CD14-positive monocyte (primary cell): Measurements from ENCODE around the gene BACE2. TPM values are rescaled to one million over a fixed set of nuclear protein-coding genes. Genes with fewer than 3 reads are reported as not detected.

Source experiments
- DNase-seq, 3 donors: peaks; one replicate each; pipeline ENCODE4 v3.0.0-alpha.2; 2011 to 2022
- H2AFZ ChIP-seq: 2 replicates; pipeline ENCODE4 v1.6.0; 2012; ENCODE audit warnings: mild to moderate bottlenecking, low read depth, low read length, inconsistent platforms; ENCODE audit not compliant: insufficient read depth, poor library complexity, severe bottlenecking
- H3K27ac ChIP-seq, 2 donors: 1 replicate in 1 of 2; 2 replicates in 1 of 2; pipeline ENCODE4 v1.5.1; 2012 to 2013; ENCODE audit warnings: low read length in 2 of 2, control low read depth in 1 of 2, inconsistent platforms in 1 of 2, low read depth in 1 of 2, mild to moderate bottlenecking in 1 of 2
- H3K27me3 ChIP-seq, 2 donors: one replicate each; pipeline versions ENCODE4 v1.6.0 to v1.6.1; 2011 to 2013; ENCODE audit warnings: low read length in 2 of 2; ENCODE audit not compliant: control insufficient read depth in 2 of 2, insufficient read depth in 2 of 2
- H3K36me3 ChIP-seq, 2 donors: replicated peaks in 1 of 2; 1 replicate in 1 of 2; 2 replicates in 1 of 2; pipeline versions ENCODE4 v1.5.1 to v1.6.1; 2012 to 2013; ENCODE audit warnings: low read length in 2 of 2, control low read depth in 1 of 2, inconsistent platforms in 1 of 2, mild to moderate bottlenecking in 1 of 2; ENCODE audit not compliant: insufficient read depth in 2 of 2, control insufficient read depth in 1 of 2
- H3K4me1 ChIP-seq, 2 donors: 1 replicate in 1 of 2; 2 replicates in 1 of 2; pipeline versions ENCODE4 v1.5.1 to v1.6.1; 2012 to 2013; ENCODE audit warnings: low read length in 2 of 2, control low read depth in 1 of 2, inconsistent platforms in 1 of 2, mild to moderate bottlenecking in 1 of 2, moderate library complexity in 1 of 2; ENCODE audit not compliant: insufficient read depth in 2 of 2, control insufficient read depth in 1 of 2
- H3K4me2 ChIP-seq: replicated peaks from 2 replicates; pipeline ENCODE3; 2012; ENCODE audit warnings: low read length, moderate library complexity, mild to moderate bottlenecking; ENCODE audit not compliant: poor library complexity, severe bottlenecking; ENCODE audit errors: extremely low read depth
- H3K4me3 ChIP-seq, 3 experiments: fragments of 200-600 bp in 1 of 3; sonication (generic) in 1 of 3; replicated peaks in 1 of 3; 1 replicate in 2 of 3; 2 replicates in 1 of 3; pipeline ENCODE4 v1.5.1; 2011 to 2013; ENCODE audit warnings: low read length in 3 of 3, mild to moderate bottlenecking in 3 of 3, control low read depth in 2 of 3, low read depth in 2 of 3, inconsistent platforms in 1 of 3, moderate library complexity in 1 of 3
- H3K79me2 ChIP-seq: 2 replicates; pipeline ENCODE4 v1.6.0; 2012; ENCODE audit warnings: mild to moderate bottlenecking, control low read depth, inconsistent platforms, low read length, moderate library complexity; ENCODE audit not compliant: insufficient read depth
- H3K9ac ChIP-seq: 2 replicates; pipeline ENCODE4 v1.6.0; 2017; ENCODE audit warnings: low read length, mild to moderate bottlenecking; ENCODE audit not compliant: insufficient read depth, poor library complexity, severe bottlenecking
- H3K9me3 ChIP-seq, 2 donors: replicated peaks in 1 of 2; 1 replicate in 1 of 2; 2 replicates in 1 of 2; pipeline versions ENCODE4 v1.5.1 to v1.6.1; 2012 to 2013; ENCODE audit warnings: low read length in 2 of 2, control low read depth in 1 of 2; ENCODE audit not compliant: control insufficient read depth in 1 of 2, insufficient read depth in 1 of 2
- H4K20me1 ChIP-seq: 2 replicates; pipeline ENCODE4 v1.6.0; 2012; ENCODE audit warnings: mild to moderate bottlenecking, low read length, control low read depth, moderate library complexity; ENCODE audit not compliant: insufficient read depth
- H3K27ac Mint-ChIP-seq, 7 donors: one replicate each; pipeline ENCODE4 v1.8.0; 2020; ENCODE audit warnings: mild to moderate bottlenecking in 7 of 7, mixed read lengths in 7 of 7, moderate library complexity in 6 of 7, inconsistent platforms in 2 of 7
- H3K27me3 Mint-ChIP-seq, 3 donors: one replicate each; pipeline ENCODE4 v1.8.0; 2021 to 2022; ENCODE audit warnings: low read depth in 3 of 3, mild to moderate bottlenecking in 3 of 3, mixed read lengths in 3 of 3, moderate library complexity in 3 of 3, inconsistent platforms in 1 of 3
- H3K36me3 Mint-ChIP-seq, 2 donors: one replicate each; pipeline ENCODE4 v1.8.0; 2020; ENCODE audit warnings: mixed read lengths in 2 of 2, inconsistent platforms in 1 of 2, mild to moderate bottlenecking in 1 of 2
- H3K4me1 Mint-ChIP-seq: one replicate; pipeline ENCODE4 v1.8.0; 2020; ENCODE audit warnings: mild to moderate bottlenecking, mixed read lengths
- H3K4me3 Mint-ChIP-seq, 2 donors: one replicate each; pipeline ENCODE4 v1.8.0; 2020; ENCODE audit warnings: mild to moderate bottlenecking in 2 of 2, mixed read lengths in 2 of 2, moderate library complexity in 1 of 2
- H3K9me3 Mint-ChIP-seq, 7 donors: one replicate each; pipeline ENCODE4 v1.8.0; 2020 to 2022; ENCODE audit warnings: mixed read lengths in 7 of 7, mild to moderate bottlenecking in 6 of 7, moderate library complexity in 6 of 7, inconsistent platforms in 2 of 7
- WGBS: methylation state at CpG from one replicate; pipeline ENCODE4 v1.1.5; 2013; ENCODE audit warnings: missing lambda C conversion rate; ENCODE audit not compliant: insufficient coverage; 5-methylcytosine and 5-hydroxymethylcytosine counted together
- intact Hi-C, 2 donors: fragments of 100-400 bp; cut with micrococcal nuclease; formaldehyde crosslinking; loops; one replicate each; pipeline versions ENCODE4 v1.15.0 to v1.15.1; 2023
- polyA plus RNA-seq, 3 donors: library from polyadenylated mRNA; depleted of rRNA in 1 of 3; unstranded in 2 of 3; stranded (reverse) in 1 of 3; fragments of 300-500 nt in 2 of 3; fragments of >200 nt in 1 of 3; fragmentation: Illumina TruSeq in 2 of 3; gene quantifications; 1 replicate in 2 of 3; 2 replicates in 1 of 3; pipeline ENCODE4 v1.2.3, GENCODE V29; 2012 to 2021
- TF ChIP-seq, protein P1 (sequence below): fragments of 200-600 bp; IDR thresholded peaks from one replicate; pipeline ENCODE4 v1.8.0; 2022; ENCODE audit warnings: antibody characterized with exemption, mild to moderate bottlenecking

BACE2 gene
- polyA plus RNA-seq, 3 donors = 0.05 to 0.26 TPM; not detected in 1

DNA sequence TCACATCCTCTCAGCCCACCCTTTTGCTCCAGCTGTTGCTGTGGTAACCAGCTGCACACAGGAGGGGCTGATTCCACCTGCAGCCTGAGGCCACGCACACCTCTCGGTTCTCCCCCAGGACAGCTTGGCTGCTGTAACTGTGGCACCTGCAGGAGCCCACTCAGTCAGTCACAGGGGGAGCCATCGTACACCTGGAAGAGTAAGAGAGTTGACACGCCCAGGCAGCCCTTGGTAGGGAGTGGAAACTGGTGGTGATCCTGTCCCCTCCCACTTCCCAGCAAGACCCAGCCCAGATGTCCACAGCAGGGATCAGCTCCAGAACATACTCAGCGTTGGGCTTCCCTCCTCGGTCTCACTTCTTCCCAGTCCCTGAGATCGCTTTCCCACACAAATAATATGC lies 32.2 kb upstream of the BACE2 start:
- no peak overlapping the region for H3K9ac ChIP-seq
- DNase-seq = no peak
- H4K20me1 ChIP-seq = no peaks in the 10 kb centered on the region
- TF ChIP-seq, protein P1, sequence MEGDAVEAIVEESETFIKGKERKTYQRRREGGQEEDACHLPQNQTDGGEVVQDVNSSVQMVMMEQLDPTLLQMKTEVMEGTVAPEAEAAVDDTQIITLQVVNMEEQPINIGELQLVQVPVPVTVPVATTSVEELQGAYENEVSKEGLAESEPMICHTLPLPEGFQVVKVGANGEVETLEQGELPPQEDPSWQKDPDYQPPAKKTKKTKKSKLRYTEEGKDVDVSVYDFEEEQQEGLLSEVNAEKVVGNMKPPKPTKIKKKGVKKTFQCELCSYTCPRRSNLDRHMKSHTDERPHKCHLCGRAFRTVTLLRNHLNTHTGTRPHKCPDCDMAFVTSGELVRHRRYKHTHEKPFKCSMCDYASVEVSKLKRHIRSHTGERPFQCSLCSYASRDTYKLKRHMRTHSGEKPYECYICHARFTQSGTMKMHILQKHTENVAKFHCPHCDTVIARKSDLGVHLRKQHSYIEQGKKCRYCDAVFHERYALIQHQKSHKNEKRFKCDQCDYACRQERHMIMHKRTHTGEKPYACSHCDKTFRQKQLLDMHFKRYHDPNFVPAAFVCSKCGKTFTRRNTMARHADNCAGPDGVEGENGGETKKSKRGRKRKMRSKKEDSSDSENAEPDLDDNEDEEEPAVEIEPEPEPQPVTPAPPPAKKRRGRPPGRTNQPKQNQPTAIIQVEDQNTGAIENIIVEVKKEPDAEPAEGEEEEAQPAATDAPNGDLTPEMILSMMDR = no peak
- no CpG with 5 or more reads among the region's 7 CpGs for WGBS
- H3K4me1 ChIP-seq = no peaks in the 10 kb centered on the region
- no peak overlapping the region for H3K4me3 ChIP-seq
- H3K79me2 ChIP-seq = no peaks in the 10 kb centered on the region
- H3K4me2 ChIP-seq = no peak overlapping the region
- no peaks in the 10 kb centered on the region for H3K9me3 ChIP-seq
- H3K27ac ChIP-seq = no peak overlapping the region
- no peak overlapping the region for H2AFZ ChIP-seq
- intact Hi-C loops = loop anchor here in 1 of 2 donors (10.0 kb wide), 1 partner anchor 991 kb away; no protein-coding TSS in a partner anchor
- Mint-ChIP-seq H3K4me1 (no peaks in the 10 kb centered on the region), H3K27ac (no peak overlapping the region), H3K9me3 (peaks cover 0 to 2% (median 0%) of the 10 kb centered on the region in 7 donors), H3K4me3 (no peak overlapping the region), H3K27me3 (peaks cover 1 to 7% (median 2%) of the 10 kb centered on the region in 3 donors), H3K36me3 (no peaks in the 10 kb centered on the region)
- H3K36me3 ChIP-seq = no peaks in the 10 kb centered on the region
- H3K27me3 ChIP-seq = no peaks in the 10 kb centered on the region

DNA sequence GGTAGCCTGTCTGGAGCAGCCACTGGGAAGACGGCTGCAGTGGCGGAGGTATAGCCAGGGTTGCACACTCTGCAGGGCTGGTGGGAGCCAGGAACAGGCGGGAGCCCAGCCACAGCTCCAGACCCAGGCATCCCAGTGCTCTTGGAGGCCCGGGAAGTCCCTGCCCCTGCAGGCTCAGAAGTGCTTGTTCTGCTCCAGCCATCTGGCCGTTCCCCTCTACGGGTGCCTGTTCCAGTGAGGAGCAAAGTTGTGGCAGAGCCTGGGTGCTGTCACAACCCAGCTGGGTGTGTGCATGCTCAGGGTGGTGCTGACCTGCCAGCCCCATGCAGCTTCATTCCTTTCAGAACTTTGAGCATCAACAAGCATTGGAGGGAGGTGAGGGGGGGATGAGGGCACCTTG lies 31.7 kb upstream of the BACE2 start:
- H3K9me3 ChIP-seq = no peaks in the 10 kb centered on the region
- intact Hi-C loops = loop anchor here in 1 of 2 donors (10.0 kb wide), 1 partner anchor 991 kb away; no protein-coding TSS in a partner anchor
- no peaks in the 10 kb centered on the region for H3K4me1 ChIP-seq
- H3K79me2 ChIP-seq = no peaks in the 10 kb centered on the region
- Mint-ChIP-seq H3K9me3 (peaks cover 0 to 2% (median 0%) of the 10 kb centered on the region in 7 donors), H3K4me3 (no peak overlapping the region), H3K36me3 (no peaks in the 10 kb centered on the region), H3K4me1 (no peaks in the 10 kb centered on the region), H3K27me3 (peaks cover 1 to 5% (median 2%) of the 10 kb centered on the region in 3 donors), H3K27ac (no peak overlapping the region)
- no peaks in the 10 kb centered on the region for H3K36me3 ChIP-seq
- no peak overlapping the region for H3K9ac ChIP-seq
- WGBS = 92% methylated on average over 6 of the region's 6 CpGs
- H3K4me3 ChIP-seq = no peak overlapping the region
- H2AFZ ChIP-seq = no peak overlapping the region
- no peak overlapping the region for H3K4me2 ChIP-seq
- no peak overlapping the region for H3K27ac ChIP-seq
- no peak for DNase-seq
- TF ChIP-seq, protein P1 = no peak
- H4K20me1 ChIP-seq = no peaks in the 10 kb centered on the region
- H3K27me3 ChIP-seq = no peaks in the 10 kb centered on the region
